Right lobe of liver (tissue), 6 donors: Measurements from ENCODE around the gene SRMS. TPM values are rescaled to one million over a fixed set of nuclear protein-coding genes. Genes with fewer than 3 reads are reported as not detected.

Experiments
- ATAC-seq, 4 donors: fragments of 200-7000 bp; cut with Tn5 transposase; one replicate each; pipeline ENCODE4 v1.9.1; 2020; ENCODE audit warnings: mild to moderate bottlenecking in 4 of 4, moderate library complexity in 4 of 4
- DNase-seq, 3 donors: peaks; one replicate each; pipeline ENCODE4 v3.0.0-alpha.2; 2020
- H3K27ac ChIP-seq, 3 donors: fragments of 200-600 bp; one replicate each; pipeline ENCODE4 v1.8.0; 2022
- H3K27me3 ChIP-seq, 2 donors: fragments of 200-600 bp; one replicate each; pipeline ENCODE4 v1.8.0; 2022
- H3K36me3 ChIP-seq, 4 donors: fragments of 200-600 bp; sonication (generic) in 1 of 4; one replicate each; pipeline versions ENCODE4 v1.5.1 to v1.8.0; 2017 to 2022; ENCODE audit warnings: control low read depth in 1 of 4
- H3K4me1 ChIP-seq, 4 donors: fragments of 200-600 bp; sonication (generic) in 1 of 4; one replicate each; pipeline versions ENCODE4 v1.5.1 to v1.8.0; 2017 to 2022; ENCODE audit warnings: control low read depth in 1 of 4
- H3K4me3 ChIP-seq, 3 donors: fragments of 200-600 bp; one replicate each; pipeline ENCODE4 v1.8.0; 2022
- H3K9me3 ChIP-seq, 4 donors: fragments of 200-600 bp; sonication (generic) in 1 of 4; one replicate each; pipeline versions ENCODE4 v1.5.1 to v1.8.0; 2017 to 2022; ENCODE audit warnings: control low read depth in 1 of 4
- CTCF ChIP-seq, 4 donors: fragments of 200-600 bp in 3 of 4; fragments of 450-650 bp in 1 of 4; IDR thresholded peaks; one replicate each; pipeline versions ENCODE4 v1.5.1 to v1.8.0; 2016 to 2022; ENCODE audit warnings: antibody characterized with exemption in 4 of 4, mild to moderate bottlenecking in 2 of 4
- POLR2A ChIP-seq: fragments of 450-650 bp; IDR thresholded peaks from one replicate; pipeline ENCODE4 v1.6.1; 2017; ENCODE audit warnings: antibody characterized with exemption, mild to moderate bottlenecking
- WGBS: methylation state at CpG from one replicate; pipeline ENCODE4 v1.1.6; 2018; ENCODE audit warnings: low coverage, low lambda C conversion rate; ENCODE audit not compliant: insufficient coverage; ENCODE audit errors: missing lambda C conversion rate; 5-methylcytosine and 5-hydroxymethylcytosine counted together
- intact Hi-C, 2 donors: fragments of 100-400 bp; cut with DNase I; formaldehyde crosslinking; loops; one replicate each; pipeline versions ENCODE4 v1.11.2 to v1.14.1; 2022
- total RNA-seq, 6 experiments: library from RNA; depleted of rRNA in 2 of 6; stranded (reverse); fragments of >200 nt in 2 of 6; fragmentation: NEBNext Ultra II Directional in 3 of 6; extraction: Animal tissue kit (Norgen Biotek cat#: 25700) in 3 of 6; gene quantifications; one replicate each; pipeline versions ENCODE4 v1.1.0 to v1.2.4, GENCODE V29; 2016 to 2023
- donor health status: DM: no; HTN: yes; CAD: no.
- donor health status: DM: no; HTN: no; CAD: no.
- donor health status: DM: no; HTN: no; CAD: no.
- donor health status: DM: no; HTN: yes; CAD: no.
- donor health status: DM: no; HTN: yes; CAD: no.

SRMS gene
- total RNA-seq, 6 experiments from 2014 or later: not detected

- DNase-seq (peak in 1 of 3 donors; percentile 16), ATAC-seq (peak in 1 of 4 donors; percentile 46)
- TF ChIP-seq POLR2A (no peak), CTCF (IDR thresholded peaks at IDR 0.05) (no peak)
- intact Hi-C loops: no loop called here
- no peaks in the 10 kb centered on the region for H3K9me3 ChIP-seq
- whole genome bisulfite sequencing: 59% methylated on average over 9 of the region's 9 CpGs
- no peaks in the 10 kb centered on the region for H3K4me1 ChIP-seq
- no peak overlapping the region for H3K27ac ChIP-seq
- H3K4me3 ChIP-seq: no peak overlapping the region
- no peaks in the 10 kb centered on the region for H3K36me3 ChIP-seq
- H3K27me3 ChIP-seq: no peaks in the 10 kb centered on the region
These were observed 38.4 kb downstream of the SRMS start for GRCh38 chr20:63509088-63509564.

DNA sequence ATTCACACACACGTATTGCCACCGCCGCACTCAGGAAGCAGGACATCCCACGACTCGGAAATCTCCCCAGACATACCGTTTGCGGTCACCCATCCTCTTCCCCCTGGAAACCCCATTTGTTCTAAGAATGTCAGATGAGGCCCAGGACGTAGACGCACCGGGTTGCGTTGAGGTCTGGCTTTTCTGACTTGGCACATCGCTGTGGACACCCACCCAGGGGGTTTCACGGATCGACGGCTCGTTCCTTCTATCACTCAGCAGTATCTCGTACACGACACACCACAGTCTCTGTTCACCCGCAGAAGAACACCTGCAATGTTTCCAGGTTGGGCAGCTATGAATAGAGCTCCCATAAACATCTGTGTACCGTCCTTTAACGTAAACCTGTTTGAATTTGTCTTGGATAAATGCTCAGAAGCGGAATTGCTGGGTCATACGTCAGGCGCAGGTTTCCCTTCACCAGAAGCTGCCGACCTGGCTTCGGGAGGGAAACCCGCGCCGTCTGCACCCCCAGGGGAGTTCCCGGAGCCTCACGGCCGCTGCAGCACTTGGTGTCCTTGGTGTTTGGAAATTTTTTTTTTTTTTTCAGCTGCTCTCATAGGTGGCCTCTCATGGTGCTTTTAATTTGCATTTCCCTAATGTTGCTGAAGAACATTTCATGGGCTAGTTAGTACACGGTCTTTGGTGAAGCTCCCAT lies 39.3 kb downstream of the SRMS start:
- H3K27me3 ChIP-seq: no peaks in the 10 kb centered on the region
- ATAC-seq (no peak), DNase-seq (peak in 1 of 3 donors; percentile 33)
- no peaks in the 10 kb centered on the region for H3K36me3 ChIP-seq
- H3K9me3 ChIP-seq: no peaks in the 10 kb centered on the region
- 81% methylated on average over 13 of the region's 33 CpGs for whole genome bisulfite sequencing
- no peak overlapping the region for H3K4me3 ChIP-seq
- H3K27ac ChIP-seq: no peak overlapping the region
- TF ChIP-seq CTCF (IDR thresholded peaks at IDR 0.05) (no peak), POLR2A (no peak)
- intact Hi-C loops: no loop called here
- H3K4me1 ChIP-seq: no peaks in the 10 kb centered on the region

- Histone ChIP-seq H3K4me1 (no peaks in the 10 kb centered on the region), H3K9me3 (no peaks in the 10 kb centered on the region), H3K36me3 (no peaks in the 10 kb centered on the region), H3K4me3 (no peak overlapping the region), H3K27ac (no peak overlapping the region), H3K27me3 (no peaks in the 10 kb centered on the region)
- DNase-seq (peak in 1 of 3 donors; percentile 31), ATAC-seq (no peak)
- TF ChIP-seq POLR2A: no peak
- TF ChIP-seq CTCF (IDR thresholded peaks at IDR 0.05): no peak
- intact Hi-C loops: no loop called here
- WGBS: 76% methylated on average over 4 of the region's 30 CpGs
These were observed 40.3 kb downstream of the SRMS start for GRCh38 chr20:63507083-63507743.

- Histone ChIP-seq H3K4me1 (no peaks in the 10 kb centered on the region), H3K36me3 (no peaks in the 10 kb centered on the region), H3K9me3 (no peaks in the 10 kb centered on the region), H3K4me3 (no peak overlapping the region), H3K27me3 (no peaks in the 10 kb centered on the region), H3K27ac (no peak overlapping the region)
- ATAC-seq (no peak), DNase-seq (peak in 1 of 3 donors; percentile 16)
- WGBS: 38% methylated on average over 3 of the region's 12 CpGs
- TF ChIP-seq CTCF (IDR thresholded peaks at IDR 0.05) (no peak), POLR2A (no peak)
- intact Hi-C loops: no loop called here
These were observed 41.8 kb downstream of the SRMS start for GRCh38 chr20:63505723-63506122.
